Neural crest cell (in vitro differentiated cells): Measurements from ENCODE around the gene GPA33. TPM values are rescaled to one million over a fixed set of nuclear protein-coding genes. Genes with fewer than 3 reads are reported as not detected.
A peak's percentile ranks its signal among the peaks of the same experiment; 100 is the strongest.

Experiments
- DNase-seq: peaks from one replicate; pipeline ENCODE4 v3.0.0; 2021; ENCODE audit warnings: low read depth, mixed read lengths, low spot score
- H3K27ac Mint-ChIP-seq: one replicate; pipeline ENCODE4 v1.8.0; 2021; ENCODE audit warnings: mild to moderate bottlenecking, mixed read lengths; ENCODE audit not compliant: unreplicated experiment
- H3K27me3 Mint-ChIP-seq: 2 replicates; pipeline ENCODE4 v1.8.0; 2021; ENCODE audit warnings: low read depth, mild to moderate bottlenecking, mixed read lengths
- H3K36me3 Mint-ChIP-seq: 2 replicates; pipeline ENCODE4 v1.8.0; 2021; ENCODE audit warnings: low read depth, mild to moderate bottlenecking, mixed read lengths
- H3K4me1 Mint-ChIP-seq: 2 replicates; pipeline ENCODE4 v1.8.0; 2021; ENCODE audit warnings: mixed read lengths
- H3K4me3 Mint-ChIP-seq: one replicate; pipeline ENCODE4 v1.8.0; 2021; ENCODE audit warnings: mild to moderate bottlenecking, mixed read lengths
- H3K9me3 Mint-ChIP-seq: 2 replicates; pipeline ENCODE4 v1.8.0; 2021; ENCODE audit warnings: mixed read lengths
- total RNA-seq: library from RNA; stranded (reverse); gene quantifications from 2 replicates; pipeline ENCODE4 v1.2.1, GENCODE V29; 2021
- TF ChIP-seq, protein P1 (sequence below): fragments of 200-600 bp; sonication (generic); conservative IDR thresholded peaks from 2 replicates; pipeline ENCODE4 v1.5.0; 2021; ENCODE audit warnings: antibody characterized with exemption, mild to moderate bottlenecking

The GPA33 gene
- total RNA-seq, 1 donor from 2014 or later = not detected

DNA sequence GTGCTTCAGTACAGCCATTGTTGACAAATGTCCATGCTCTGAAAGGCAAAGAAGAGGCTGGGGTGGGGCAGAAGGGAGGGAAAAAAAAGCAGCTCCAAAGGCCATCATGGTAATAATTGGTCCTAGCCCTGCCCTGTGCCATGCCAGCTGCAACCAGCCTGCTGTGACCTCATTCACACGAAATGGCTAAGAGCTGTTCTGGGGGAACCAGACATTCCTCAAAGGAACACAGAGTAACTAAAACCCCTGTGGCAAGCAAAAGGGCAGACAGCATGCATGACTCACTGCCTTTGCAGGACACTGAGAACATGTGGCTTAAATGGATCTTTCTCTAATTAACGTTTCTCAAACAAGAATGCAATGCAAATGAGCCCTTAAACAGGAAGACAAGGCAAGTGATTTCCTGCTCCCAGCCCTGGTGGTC lies 46.0 kb upstream of the GPA33 start:
- Mint-ChIP-seq H3K27ac (peak overlapping the region; percentile 64), H3K4me1 (peaks cover 41% of the 10 kb centered on the region), H3K27me3 (no peaks in the 10 kb centered on the region), H3K36me3 (no peaks in the 10 kb centered on the region), H3K4me3 (peak overlapping the region; percentile 10), H3K9me3 (no peaks in the 10 kb centered on the region)
- TF ChIP-seq, protein P1, sequence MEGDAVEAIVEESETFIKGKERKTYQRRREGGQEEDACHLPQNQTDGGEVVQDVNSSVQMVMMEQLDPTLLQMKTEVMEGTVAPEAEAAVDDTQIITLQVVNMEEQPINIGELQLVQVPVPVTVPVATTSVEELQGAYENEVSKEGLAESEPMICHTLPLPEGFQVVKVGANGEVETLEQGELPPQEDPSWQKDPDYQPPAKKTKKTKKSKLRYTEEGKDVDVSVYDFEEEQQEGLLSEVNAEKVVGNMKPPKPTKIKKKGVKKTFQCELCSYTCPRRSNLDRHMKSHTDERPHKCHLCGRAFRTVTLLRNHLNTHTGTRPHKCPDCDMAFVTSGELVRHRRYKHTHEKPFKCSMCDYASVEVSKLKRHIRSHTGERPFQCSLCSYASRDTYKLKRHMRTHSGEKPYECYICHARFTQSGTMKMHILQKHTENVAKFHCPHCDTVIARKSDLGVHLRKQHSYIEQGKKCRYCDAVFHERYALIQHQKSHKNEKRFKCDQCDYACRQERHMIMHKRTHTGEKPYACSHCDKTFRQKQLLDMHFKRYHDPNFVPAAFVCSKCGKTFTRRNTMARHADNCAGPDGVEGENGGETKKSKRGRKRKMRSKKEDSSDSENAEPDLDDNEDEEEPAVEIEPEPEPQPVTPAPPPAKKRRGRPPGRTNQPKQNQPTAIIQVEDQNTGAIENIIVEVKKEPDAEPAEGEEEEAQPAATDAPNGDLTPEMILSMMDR = no peak
- no peak for DNase-seq

GRCh38 chr1:167135281-167135840 lies 45.2 kb upstream of the GPA33 start:
- no peak overlapping the region for H3K4me3 Mint-ChIP-seq
- peaks cover 41% of the 10 kb centered on the region for H3K4me1 Mint-ChIP-seq
- H3K27ac Mint-ChIP-seq = no peak overlapping the region
- no peaks in the 10 kb centered on the region for H3K9me3 Mint-ChIP-seq
- DNase-seq = no peak
- H3K36me3 Mint-ChIP-seq = no peaks in the 10 kb centered on the region
- no peaks in the 10 kb centered on the region for H3K27me3 Mint-ChIP-seq
- TF ChIP-seq, protein P1 = no peak

- Mint-ChIP-seq H3K4me1 (peaks cover 23% of the 10 kb centered on the region), H3K36me3 (no peaks in the 10 kb centered on the region), H3K27me3 (peaks cover 8% of the 10 kb centered on the region)
Measured at GRCh38 chr1:167132301-167133010, 42.3 kb upstream of the GPA33 start.

DNA sequence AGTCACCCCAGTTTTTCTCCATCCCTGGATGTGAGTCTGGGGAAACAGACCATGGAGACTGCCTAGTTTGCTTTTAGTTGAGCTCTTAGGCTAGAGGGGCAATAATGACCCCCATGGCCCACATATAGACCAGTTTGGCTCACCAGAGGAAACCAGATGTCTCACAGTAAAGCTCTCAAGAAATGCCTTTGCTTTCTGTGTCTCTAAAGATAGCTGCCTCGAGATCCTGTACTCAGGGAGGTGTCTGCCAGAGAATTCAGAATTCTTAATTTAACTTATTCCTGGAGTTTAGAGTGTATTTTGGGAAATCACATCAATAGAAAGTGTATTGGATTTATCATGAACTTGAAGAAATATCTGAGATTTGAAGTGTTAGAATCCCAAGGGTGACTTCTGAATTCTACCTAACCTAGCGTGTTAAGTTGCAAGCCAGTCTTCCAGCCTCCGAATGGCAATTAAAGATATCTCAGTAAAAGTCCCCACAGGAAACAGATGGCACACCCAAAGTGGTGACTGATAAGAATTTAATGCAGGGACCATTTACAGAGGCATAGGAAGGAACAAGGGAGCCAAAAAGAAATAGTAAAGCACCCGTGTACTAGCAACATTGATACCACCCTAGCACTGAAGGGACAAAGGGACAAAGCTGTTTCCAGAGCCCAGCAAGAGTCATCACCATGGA lies 40.8 kb upstream of the GPA33 start:
- H3K4me1 Mint-ChIP-seq = peaks cover 8% of the 10 kb centered on the region
- H3K4me3 Mint-ChIP-seq = no peak overlapping the region
- no peak for DNase-seq
- H3K9me3 Mint-ChIP-seq = no peaks in the 10 kb centered on the region
- TF ChIP-seq, protein P1 = no peak
- H3K27me3 Mint-ChIP-seq = peaks cover 11% of the 10 kb centered on the region
- H3K36me3 Mint-ChIP-seq = no peaks in the 10 kb centered on the region
- no peak overlapping the region for H3K27ac Mint-ChIP-seq

More at GRCh38 chr1:167132301-167133010, 42.3 kb upstream of the GPA33 start:
- DNase-seq = no peak
- TF ChIP-seq, protein P1 = no peak
- H3K9me3 Mint-ChIP-seq = no peaks in the 10 kb centered on the region
- no peak overlapping the region for H3K4me3 Mint-ChIP-seq
- H3K27ac Mint-ChIP-seq = no peak overlapping the region

- Mint-ChIP-seq H3K27ac (no peak overlapping the region), H3K4me1 (peaks cover 4% of the 10 kb centered on the region), H3K9me3 (no peaks in the 10 kb centered on the region), H3K36me3 (no peaks in the 10 kb centered on the region), H3K4me3 (no peak overlapping the region), H3K27me3 (peaks cover 19% of the 10 kb centered on the region)
- no peak for DNase-seq
- TF ChIP-seq, protein P1 = peak; percentile 16
Measured at GRCh38 chr1:167128261-167129227, 38.4 kb upstream of the GPA33 start.
